ENCODE data around the gene METTL5. TPM values are rescaled to one million over a fixed set of nuclear protein-coding genes. Genes with fewer than 3 reads are reported as not detected.
"Not testable (repeated sequence)": the region's sequence is repeated elsewhere in the genome, so short reads cannot be mapped to it uniquely, and the experiment has no call there.

Gene METTL5
- total RNA-seq, 1 donor from 2014 or later, result 55.7 TPM

DNA sequence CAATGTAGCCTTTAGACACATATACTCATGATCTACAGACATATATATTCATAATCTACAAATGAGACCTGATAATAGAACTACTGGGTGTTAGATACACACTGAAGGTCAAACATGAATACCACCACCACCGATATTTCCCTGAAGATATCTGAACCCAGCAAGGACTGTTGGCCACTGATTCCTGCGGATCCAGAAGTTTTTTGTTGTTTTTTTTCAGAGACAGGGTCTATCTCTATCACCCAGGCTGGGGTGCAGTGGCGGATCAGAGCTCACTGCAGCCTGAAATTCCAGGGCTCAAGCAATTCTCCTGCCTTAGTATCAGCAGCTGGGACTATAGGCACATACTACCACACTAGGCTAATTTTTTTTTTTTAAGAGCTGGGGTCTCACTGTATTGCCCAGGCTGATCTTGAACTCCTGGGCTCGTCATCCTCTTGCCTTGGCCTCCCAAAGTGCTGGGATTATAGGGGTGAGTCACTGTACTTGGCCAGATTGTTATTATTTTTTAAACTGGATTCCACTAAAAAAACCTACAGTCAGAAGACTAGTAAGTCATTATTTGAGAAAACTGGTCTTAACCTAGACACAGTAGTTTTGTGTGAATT is 1.8 kb downstream of the METTL5 start:
- peaks cover 5% of the 10 kb centered on the region for H3K36me3 Mint-ChIP-seq (ENCODE audit: low read depth)
- no peak for DNase-seq (ENCODE audit: low read depth, low spot score)
- H3K4me3 Mint-ChIP-seq, result peak overlapping the region; percentile 76
- H3K9me3 Mint-ChIP-seq, result no peaks in the 10 kb centered on the region
- H3K27ac Mint-ChIP-seq (ENCODE audit: unreplicated experiment), result no peak overlapping the region
- no peaks in the 10 kb centered on the region for H3K27me3 Mint-ChIP-seq (ENCODE audit: low read depth)
- TF ChIP-seq, protein P1, sequence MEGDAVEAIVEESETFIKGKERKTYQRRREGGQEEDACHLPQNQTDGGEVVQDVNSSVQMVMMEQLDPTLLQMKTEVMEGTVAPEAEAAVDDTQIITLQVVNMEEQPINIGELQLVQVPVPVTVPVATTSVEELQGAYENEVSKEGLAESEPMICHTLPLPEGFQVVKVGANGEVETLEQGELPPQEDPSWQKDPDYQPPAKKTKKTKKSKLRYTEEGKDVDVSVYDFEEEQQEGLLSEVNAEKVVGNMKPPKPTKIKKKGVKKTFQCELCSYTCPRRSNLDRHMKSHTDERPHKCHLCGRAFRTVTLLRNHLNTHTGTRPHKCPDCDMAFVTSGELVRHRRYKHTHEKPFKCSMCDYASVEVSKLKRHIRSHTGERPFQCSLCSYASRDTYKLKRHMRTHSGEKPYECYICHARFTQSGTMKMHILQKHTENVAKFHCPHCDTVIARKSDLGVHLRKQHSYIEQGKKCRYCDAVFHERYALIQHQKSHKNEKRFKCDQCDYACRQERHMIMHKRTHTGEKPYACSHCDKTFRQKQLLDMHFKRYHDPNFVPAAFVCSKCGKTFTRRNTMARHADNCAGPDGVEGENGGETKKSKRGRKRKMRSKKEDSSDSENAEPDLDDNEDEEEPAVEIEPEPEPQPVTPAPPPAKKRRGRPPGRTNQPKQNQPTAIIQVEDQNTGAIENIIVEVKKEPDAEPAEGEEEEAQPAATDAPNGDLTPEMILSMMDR (conservative IDR thresholded peaks at IDR 0.05), result no peak
- peaks cover 35% of the 10 kb centered on the region for H3K4me1 Mint-ChIP-seq

- peak overlapping the region; percentile 76 for H3K4me3 Mint-ChIP-seq
- no peak overlapping the region for H3K27ac Mint-ChIP-seq (ENCODE audit: unreplicated experiment)
- no peaks in the 10 kb centered on the region for H3K27me3 Mint-ChIP-seq (ENCODE audit: low read depth)
- DNase-seq (ENCODE audit: low read depth, low spot score), result no peak
- peaks cover 5% of the 10 kb centered on the region for H3K9me3 Mint-ChIP-seq
- peaks cover 32% of the 10 kb centered on the region for H3K4me1 Mint-ChIP-seq
- peaks cover 12% of the 10 kb centered on the region for H3K36me3 Mint-ChIP-seq (ENCODE audit: low read depth)
- TF ChIP-seq, protein P1 (conservative IDR thresholded peaks at IDR 0.05), result no peak
Observed at GRCh38 chr2:169822036-169822435, 2.7 kb downstream of the METTL5 start.

DNA sequence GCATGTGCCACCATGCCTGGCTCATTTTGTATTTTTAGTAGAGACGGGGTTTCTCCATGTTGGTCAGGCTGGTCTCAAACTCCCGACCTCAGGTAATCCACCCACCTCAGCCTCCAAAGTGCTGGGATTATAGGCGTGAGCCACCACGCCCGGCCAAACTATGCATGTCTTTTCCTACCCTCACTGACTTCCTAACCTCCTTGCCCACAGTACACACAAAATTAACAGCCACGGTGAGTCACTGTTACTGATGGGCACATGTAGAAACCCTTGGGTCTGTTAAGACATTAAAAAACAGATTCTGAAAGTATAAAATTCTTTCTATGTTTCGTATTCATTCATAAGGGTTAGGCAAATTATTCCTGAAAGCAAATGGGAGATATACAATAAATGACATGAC is 4.6 kb downstream of the METTL5 start:
- peaks cover 26% of the 10 kb centered on the region for H3K4me1 Mint-ChIP-seq
- H3K4me3 Mint-ChIP-seq; H3K27me3 Mint-ChIP-seq (ENCODE audit: low read depth); H3K27ac Mint-ChIP-seq (ENCODE audit: unreplicated experiment); DNase-seq (ENCODE audit: low read depth, low spot score); H3K9me3 Mint-ChIP-seq: not testable (repeated sequence)
- H3K36me3 Mint-ChIP-seq (ENCODE audit: low read depth), result peaks cover 25% of the 10 kb centered on the region

DNA sequence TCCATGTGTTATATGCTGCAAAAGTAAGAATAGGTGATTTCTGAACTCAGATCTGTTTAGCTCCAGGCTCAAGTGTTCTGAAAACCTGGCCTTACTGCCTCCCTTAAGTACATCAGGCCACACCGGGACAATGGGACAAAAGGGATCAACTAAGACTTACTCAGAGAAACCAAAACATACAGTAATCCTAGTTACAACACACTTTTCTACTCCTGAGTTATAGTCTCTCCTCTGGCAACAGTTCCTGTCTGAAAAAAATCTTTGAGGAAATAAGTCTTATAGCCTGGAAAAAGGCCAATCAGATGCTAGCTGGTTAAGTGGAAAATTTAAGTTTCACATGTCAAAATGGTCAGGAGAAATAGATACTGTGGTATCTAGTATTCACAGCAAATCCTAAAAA is 5.6 kb downstream of the METTL5 start:
- DNase-seq (ENCODE audit: low read depth, low spot score), result no peak
- TF ChIP-seq, protein P1 (conservative IDR thresholded peaks at IDR 0.05), result no peak
- Mint-ChIP-seq H3K36me3 (ENCODE audit: low read depth) (peaks cover 25% of the 10 kb centered on the region), H3K4me1 (peaks cover 20% of the 10 kb centered on the region), H3K9me3 (peaks cover 6% of the 10 kb centered on the region), H3K4me3 (no peak overlapping the region), H3K27ac (ENCODE audit: unreplicated experiment) (peak overlapping the region; percentile 73), H3K27me3 (ENCODE audit: low read depth) (no peaks in the 10 kb centered on the region)

- H3K4me3 Mint-ChIP-seq, result no peak overlapping the region
- peaks cover 13% of the 10 kb centered on the region for H3K4me1 Mint-ChIP-seq
- no peak for DNase-seq (ENCODE audit: low read depth, low spot score)
- H3K9me3 Mint-ChIP-seq, result peaks cover 6% of the 10 kb centered on the region
- TF ChIP-seq, protein P1 (conservative IDR thresholded peaks at IDR 0.05), result no peak
- peaks cover 25% of the 10 kb centered on the region for H3K36me3 Mint-ChIP-seq (ENCODE audit: low read depth)
- no peaks in the 10 kb centered on the region for H3K27me3 Mint-ChIP-seq (ENCODE audit: low read depth)
- no peak overlapping the region for H3K27ac Mint-ChIP-seq (ENCODE audit: unreplicated experiment)
Observed at GRCh38 chr2:169818241-169818640, 6.5 kb downstream of the METTL5 start.

- not testable (repeated sequence) for H3K27me3 Mint-ChIP-seq (ENCODE audit: low read depth); H3K4me1 Mint-ChIP-seq; H3K4me3 Mint-ChIP-seq; H3K27ac Mint-ChIP-seq (ENCODE audit: unreplicated experiment); DNase-seq (ENCODE audit: low read depth, low spot score); H3K9me3 Mint-ChIP-seq
- peaks cover 31% of the 10 kb centered on the region for H3K36me3 Mint-ChIP-seq (ENCODE audit: low read depth)
Observed at GRCh38 chr2:169817369-169817768, 7.3 kb downstream of the METTL5 start.

DNA sequence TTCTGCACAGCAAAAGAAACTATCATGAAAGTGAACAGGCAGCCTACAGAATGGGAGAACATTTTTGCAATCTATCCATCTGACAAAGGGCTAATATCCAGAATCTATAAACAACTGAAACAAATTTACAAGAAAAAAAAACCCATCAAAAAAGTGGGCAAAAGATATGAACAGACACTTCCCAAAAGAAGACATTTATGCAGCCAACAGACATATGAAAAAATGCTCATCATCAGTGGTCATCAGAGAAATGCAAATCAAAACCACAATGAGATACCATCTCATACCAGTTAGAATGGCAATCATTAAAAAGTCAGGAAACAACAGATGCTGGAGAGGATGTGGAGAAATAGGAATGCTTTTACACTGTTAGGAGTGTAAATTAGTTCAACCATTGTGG is 7.7 kb downstream of the METTL5 start:
- not testable (repeated sequence) for H3K4me1 Mint-ChIP-seq; DNase-seq (ENCODE audit: low read depth, low spot score); H3K27ac Mint-ChIP-seq (ENCODE audit: unreplicated experiment); H3K9me3 Mint-ChIP-seq; H3K27me3 Mint-ChIP-seq (ENCODE audit: low read depth); H3K4me3 Mint-ChIP-seq
- H3K36me3 Mint-ChIP-seq (ENCODE audit: low read depth), result peaks cover 35% of the 10 kb centered on the region

All from neural crest cell (in vitro differentiated cells).